HG02885 (cell line): Measurements from ENCODE around the gene TRAF3.
"Not testable (repeated sequence)": the region's sequence is repeated elsewhere in the genome, so short reads cannot be mapped to it uniquely, and the experiment has no call there.

Experiments used
- ATAC-seq: cut with Tn5 transposase; IDR thresholded peaks from one replicate; pipeline ENCODE4 v1.9.1; 2021; ENCODE audit warnings: mild to moderate bottlenecking; ENCODE audit not compliant: unreplicated experiment, poor library complexity

Gene TRAF3

DNA sequence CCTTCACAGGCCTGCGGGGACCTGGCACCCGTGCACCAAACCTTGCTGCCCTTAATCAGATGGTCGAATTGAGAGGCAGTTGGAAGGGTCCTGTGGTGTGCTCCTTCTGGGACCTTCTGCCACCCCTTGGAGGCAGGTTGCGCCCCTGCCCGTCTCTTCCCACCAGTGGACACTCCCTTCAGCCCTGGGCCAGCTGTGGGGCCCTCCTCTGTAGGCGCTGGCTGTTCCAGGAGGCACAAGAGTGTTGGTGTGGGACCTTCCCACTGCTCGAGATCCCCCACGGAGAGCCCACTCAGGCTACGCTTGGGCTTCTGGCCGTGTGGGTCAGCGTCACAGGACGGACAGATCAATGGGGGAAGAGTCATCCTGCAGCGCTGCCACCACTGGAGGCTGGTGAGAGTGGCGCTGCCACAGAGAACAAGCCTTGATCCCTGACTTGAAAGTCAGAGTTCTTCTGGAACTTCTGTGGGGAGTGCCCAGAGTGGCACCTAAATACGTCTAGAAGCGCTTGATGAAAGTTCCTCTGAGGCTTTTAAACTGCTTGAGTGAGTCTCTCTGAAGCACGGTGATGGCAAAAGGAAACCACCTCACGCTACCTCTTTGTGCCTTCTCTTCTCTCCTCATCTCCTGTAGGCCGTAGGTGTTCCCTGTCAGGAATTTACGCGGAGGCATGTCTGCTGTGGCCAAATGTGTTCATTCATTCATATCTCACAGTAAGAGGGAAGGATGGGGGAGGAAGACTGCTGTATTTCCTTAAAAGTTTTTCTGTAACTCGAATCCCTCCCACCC, 48.3 kb downstream of the TRAF3 start:
- no peak for ATAC-seq

DNA sequence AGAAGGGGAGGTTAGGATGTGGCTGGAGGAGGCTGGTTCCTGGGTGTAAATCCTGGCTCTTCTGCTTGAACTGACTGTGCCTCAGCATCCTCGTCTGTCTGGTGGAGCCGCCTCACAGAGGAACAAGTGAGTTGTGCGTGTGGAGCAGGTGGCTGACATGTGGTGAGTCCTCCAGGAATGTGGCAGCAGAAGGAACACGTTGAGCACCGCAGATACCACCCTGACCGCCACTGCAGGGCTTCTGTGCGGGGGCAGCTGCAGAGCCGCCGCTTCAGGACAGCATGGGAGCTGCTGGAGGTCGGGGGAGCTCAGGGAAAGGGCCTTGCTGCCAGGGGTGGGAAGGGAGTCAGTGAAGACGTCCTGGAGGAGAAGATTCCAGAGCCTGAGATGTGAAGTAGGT, 48.9 kb downstream of the TRAF3 start:
- ATAC-seq, result no peak

DNA sequence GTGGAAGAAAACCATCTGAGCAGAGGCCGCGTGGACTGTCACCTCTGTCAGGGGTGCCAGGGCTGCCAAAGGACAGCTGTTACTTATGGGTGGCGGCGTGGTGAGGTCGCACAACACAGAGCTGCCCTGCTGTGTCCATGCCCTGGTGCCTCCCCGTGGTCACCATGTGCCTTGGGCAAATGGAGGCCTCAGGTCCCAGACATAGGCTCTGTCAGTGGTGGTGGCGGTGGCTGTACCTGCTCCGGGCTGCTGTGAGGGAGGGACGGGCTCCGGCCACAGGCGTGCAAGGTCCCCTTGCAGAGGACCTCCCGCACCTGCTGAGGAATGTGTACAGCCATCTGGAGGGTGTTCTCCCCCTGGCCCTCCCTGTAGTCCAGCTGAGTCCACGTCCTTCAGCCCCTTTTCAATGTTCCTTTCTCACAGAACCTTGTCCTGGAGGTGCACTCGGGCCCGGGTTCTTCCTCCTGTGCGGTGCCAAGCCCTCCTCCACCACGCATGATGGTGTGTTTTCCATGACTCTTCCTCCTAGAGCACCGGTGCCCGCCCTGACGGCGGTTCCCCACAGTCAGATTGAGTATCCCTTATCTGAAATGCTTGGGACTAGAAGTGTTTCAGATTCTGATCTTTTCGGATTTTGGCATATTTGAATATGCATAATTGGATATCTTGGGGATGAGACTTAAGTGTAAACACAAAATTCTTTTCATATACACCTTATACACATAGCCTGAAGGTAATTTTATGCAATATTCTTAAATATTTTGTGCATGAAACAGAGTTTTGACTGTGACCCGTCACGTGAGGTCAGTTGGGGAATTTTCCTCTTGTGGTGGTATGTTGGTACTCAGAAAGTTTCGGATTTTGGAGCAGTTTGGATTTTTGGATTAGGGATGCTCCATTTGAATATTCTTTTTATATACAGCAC, 49.8 kb downstream of the TRAF3 start:
- no peak for ATAC-seq

DNA sequence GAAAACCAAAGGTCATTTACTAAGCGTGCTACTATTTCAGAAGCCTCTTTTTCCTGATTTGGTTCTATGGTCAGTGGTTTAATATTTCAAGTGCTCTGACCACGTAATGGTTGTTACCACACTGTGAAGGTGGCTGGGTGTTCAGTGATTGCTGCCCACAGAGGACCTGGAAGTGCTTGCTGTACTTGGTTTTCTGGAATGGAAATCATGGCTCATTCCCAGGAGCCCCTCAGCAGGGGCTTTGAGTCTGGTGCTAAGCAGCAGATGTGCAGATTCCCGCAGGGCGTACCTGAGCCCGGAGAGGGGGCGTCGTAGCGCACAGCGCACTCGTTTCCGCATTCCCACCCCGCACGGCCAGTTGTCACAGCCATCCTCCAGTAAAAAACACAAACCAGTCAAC, 50.5 kb downstream of the TRAF3 start:
- ATAC-seq, result no peak

DNA sequence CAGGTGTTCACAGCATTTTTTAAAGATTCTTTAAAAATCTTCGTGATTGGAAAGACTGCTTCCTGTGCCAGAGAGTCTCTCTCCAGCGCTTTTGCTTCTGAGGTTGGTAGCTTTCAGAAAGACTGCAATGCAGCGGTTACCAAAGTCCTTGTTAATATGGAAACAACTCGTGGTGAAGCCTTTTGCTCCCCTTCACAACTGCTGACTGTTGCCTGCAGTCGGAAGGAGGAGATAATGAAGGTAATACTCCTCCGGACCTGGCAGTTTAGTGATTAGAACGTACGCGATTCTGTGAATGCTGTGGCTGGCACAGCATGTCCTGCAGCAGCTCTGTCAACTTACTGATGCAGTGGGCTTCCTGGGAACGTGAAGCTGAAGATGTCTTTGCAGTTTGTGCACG, 50.9 kb downstream of the TRAF3 start:
- ATAC-seq, result no peak

DNA sequence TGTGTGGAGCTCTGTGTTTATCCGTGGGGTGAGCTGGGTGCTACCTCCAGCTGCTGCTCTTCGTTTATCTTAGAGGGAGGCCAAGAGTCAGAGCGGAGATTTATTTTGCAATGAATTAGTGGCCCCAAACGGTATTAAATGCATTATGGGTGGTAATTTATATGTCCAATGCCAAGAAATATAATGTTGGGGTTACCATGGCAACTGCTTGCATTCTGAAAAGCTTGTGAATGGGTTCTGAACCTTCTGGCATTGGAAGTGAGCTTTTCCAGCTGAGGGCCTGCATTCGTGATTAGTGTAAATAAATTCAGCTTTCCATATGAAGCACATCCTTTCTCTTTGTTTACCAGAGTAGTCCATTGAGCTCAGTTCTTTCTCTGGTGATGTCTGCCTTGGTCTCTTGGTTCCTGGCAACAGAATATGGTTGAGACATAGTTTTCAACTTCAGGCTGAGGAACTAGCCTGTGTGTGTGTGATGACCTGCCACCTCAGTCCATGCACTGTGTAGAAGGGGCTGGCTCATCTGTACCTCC, 51.8 kb downstream of the TRAF3 start:
- no peak for ATAC-seq

DNA sequence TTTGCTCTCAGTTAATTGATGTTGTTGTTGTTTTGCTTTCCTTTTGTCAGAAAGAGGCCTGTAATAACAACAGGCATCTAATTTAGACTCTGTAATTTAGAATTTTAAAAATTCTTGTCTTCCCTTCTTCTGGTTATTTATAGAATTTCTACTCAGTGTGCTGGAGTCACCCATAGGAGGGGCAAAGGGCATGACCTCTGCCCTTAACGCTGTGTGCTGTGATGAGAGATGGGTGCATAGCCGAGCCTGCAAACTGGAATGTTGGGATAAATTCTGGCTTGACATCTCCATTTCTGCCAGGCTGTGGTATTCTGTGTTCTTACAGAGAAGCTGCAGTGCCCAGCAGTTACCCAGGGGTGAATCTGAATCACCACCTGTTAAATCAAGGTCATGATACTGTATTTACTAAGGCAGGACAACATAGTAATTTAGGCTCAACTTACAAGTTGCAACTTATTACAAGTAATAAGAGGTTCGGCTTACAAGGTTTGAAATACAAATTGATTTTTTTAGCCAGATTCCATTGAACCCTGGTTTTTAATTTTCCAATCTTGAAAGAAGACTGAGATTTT, 53.3 kb downstream of the TRAF3 start:
- ATAC-seq, result no peak

DNA sequence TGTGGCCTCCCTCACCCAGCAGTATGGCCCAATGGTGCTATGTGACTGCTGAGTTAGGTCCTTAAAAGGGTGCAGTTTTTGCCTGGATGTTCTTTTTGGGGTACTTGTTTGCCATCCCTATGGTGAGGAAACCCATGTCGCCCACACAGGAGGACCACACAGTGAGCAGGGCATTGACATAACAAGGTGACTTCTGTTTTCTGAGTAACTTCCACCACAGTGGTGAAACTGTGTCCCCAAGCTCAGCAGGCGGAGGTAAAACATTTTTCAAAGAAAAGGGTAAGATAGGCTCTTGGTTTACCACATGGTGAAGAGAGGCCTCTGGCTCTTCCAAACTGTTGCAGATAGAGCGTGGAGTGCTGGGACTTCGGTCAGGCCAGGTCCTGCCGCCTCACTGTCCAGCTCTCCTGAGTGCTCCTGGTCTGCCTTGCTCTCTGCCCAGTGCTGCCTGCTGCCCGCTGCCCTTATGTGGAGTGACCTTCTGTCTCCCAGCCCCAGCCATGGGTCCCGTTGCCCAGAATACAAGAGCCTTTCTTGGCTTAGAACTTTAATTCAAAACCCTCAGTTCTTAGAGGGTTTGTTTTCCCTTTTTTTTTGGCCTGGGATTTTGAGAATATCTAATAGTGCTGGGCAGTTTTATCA, 54.0 kb downstream of the TRAF3 start:
- ATAC-seq, result no peak

DNA sequence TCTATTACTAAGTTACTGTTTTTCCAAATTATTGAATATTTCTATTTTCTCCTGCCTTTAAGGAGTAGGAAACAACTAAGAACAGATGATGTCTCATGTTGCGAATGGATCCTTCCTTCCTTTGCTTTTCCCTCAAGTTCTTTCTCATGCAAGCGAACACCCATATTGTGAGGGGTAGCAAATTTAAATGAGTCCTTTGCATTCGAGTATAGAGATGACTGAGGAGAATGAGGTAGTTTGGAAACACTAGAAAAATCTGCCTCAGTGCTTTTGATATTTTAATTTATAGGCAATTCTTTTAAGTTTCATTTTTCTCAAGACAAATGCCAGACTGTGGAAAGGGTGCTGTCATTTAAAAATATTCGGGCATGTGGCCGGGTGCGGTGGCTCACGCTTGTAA, 56.1 kb downstream of the TRAF3 start:
- no peak for ATAC-seq

DNA sequence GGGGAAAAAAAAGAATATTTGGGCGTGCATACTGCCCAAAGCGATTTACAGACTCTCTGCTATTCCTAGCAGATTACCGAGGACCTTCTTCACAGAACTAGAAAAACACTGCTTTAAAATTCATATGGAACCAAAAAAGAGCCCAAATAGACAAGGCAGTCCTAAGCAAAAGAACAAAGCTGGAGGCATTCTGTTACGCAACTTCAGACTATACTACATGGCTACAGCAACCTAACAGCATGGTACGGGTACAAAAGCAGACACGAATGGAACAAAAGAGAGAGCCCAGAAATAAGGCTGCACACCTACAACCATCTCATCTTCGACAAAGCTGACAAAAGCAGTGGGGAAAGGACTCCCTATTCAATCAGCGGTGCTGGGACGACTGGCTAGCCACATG, 56.7 kb downstream of the TRAF3 start:
- no peak for ATAC-seq

DNA sequence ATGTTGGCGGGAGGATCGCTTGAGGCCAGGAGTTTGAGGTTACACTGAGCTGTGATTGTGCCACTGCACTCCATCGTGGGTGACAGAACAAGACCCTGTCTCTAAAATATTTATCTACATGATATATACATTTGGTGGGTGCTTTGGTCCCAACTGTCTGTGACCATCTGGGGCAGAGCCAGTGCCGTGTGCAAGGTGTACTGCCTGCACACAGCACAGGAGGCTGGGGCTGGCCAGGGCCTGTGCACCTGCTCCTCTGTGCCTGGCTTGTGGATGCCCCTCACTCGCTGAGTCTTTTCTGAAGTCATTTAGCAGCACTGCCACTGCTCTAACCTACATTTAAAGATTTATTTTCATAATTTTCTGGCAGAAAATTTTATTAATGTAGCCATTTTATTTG, 58.7 kb downstream of the TRAF3 start:
- ATAC-seq, result no peak

DNA sequence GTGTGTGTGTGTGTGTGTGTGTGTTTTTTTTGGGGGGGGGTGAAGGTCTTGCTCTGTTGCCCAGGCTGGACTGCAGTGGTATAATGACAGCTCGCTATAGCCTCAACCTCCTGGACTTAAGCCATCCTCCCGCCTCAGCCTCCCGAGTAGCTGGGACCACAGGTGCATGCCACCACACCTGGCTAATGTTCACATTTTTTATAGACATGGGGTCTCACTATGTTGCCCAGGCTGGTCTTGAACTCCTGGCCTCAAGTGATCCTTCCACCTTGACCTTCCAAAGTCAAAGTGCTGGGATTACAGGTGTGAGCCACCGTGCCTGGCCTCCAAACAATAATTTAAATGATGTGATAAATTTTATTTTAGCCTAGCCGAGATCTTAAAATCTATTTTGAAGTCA, 59.9 kb downstream of the TRAF3 start:
- not testable (repeated sequence) for ATAC-seq

DNA sequence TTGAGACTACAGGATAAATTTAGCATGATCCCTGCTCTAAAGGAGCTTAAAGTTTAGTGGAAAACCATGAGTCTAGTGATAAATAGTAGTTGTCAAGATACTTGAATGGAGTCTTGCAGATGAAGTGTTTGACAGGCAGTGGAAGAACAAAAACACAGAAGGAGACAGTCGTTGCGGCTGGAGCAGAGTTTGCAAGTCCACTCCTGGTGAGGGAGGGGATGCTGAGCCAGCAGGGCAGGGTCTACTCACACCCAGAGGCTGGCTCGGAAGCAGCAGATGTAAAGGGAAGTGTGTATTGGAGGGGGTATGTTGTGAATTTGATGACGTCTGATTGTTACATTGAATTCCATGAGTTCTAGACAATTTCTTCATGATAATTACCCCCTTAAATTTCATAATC, 61.3 kb downstream of the TRAF3 start:
- no peak for ATAC-seq

DNA sequence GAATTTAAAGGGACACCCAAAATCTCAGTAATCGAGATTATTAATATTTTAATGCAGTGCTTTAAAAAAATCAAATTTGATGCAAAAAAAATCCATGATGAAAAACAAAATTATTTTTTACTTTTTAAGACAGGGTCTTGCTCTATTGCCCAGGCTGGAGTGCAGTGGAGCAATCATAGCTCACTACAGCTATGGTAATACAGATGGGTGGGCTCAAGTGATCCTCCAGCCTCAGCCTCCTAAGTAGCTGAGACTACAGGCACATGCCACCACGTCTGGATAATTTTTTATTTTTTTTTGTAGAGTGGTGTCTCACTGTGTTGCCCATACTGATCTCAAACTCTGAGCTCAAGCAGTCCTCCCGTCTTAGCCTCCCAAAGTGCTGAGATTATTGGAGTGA, 62.9 kb downstream of the TRAF3 start:
- ATAC-seq, result no peak

DNA sequence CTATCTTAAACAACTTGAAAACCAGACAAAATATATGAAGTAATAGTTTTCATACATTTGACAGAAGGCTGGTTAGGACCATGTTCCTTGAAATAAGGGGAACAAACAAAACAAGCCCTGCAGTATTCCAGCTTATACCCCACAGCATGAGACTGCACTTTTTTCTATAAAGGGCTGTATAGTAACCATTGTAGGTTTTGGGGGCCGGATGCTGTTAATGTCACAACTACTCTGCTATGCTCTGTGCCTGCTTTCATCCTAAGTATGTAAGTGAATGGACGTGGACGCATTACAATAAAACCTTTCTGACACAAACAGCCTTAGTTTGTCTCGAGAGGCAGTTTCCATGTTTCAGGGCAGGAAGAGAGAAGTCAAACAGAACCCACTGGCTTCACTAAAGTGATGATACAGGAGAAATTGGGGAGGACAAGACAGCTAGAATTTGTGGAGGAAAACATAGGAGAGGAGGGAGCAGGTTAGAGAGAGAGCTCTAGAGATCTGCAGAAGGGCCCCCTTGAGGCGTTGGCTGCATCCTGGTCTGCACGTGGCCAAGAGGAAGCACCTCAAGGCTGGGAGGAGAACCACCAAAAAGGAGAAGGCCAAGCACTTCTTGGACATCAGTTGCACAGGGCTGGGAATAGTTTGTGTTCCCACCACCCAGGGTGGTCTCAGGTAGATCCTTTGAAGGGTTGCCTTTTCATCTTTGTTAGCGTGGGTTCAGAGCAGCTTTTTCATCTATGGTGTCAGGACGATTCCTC, 63.7 kb downstream of the TRAF3 start:
- no peak for ATAC-seq

DNA sequence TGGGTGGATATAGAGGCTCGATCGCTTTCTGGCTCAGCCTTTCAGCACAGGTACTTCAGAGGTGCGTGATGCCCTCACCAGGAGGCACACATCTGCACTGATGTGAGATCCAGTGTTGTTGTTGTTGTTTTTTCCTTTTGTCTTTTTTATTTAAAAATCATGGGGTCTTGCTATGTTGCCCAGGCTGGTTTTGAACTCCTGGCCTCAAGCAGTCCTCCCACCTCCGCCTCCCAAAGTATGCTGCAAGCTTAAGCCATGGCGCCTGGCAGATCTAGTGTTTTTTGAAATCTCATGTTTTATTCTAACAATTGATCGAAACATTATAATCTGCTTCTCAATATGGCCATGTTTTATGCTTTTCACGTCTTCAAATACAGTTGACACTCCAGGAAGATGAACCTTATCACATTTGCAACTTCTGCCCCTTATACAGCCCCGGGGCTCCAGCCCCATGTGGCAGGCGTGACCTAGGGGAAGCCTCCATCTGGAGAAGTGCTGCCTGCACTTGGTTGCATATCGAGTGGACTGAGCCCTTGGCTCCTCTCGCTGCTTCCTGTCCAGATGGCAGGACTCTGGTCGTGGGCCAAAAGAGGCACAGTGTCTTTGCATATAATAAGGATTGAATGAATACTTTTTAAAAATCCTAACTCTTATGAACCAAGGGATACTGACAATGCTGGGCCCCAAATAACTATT, 71.7 kb downstream of the TRAF3 start:
- ATAC-seq, result no peak

DNA sequence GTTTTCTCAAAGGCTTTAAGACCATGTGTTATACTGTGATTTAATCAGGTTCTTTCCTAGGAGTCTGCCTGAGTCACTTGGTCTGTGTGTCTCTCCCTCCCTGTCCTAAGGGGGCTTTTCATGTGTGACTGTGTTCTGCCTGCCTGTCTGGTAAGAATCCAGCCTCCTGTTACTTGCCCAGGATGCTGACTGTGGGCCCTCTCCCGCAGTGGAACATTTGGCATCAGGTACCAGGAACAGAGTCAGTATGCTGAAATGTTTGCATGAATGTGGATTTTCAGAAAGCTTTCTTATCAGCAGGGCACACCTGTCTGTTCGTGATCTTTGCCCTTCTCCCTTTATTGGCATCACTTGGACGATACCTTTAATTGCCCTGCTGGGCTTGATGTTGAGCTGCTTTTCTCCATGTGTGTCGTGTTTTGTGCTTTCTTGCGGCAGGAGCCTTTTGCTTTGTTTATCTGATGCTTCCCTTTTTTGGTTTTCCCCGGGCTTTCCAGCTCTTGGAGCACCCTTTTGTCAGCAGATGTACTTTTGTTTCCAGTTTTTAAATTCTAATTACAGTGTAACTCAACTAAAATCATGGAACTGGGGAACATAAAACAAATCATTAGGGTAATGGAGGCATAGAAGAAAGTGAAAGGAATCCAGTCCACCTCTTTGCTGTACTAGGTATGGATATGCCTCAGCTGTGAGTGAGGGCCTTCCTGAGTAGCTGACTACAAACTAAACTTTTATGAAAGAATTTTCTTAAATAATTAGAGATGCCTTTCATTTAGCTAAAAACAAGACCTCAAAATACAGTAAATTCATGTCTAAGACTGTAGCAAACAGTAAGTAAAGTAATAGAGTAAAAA, 72.5 kb downstream of the TRAF3 start:
- ATAC-seq, result no peak

DNA sequence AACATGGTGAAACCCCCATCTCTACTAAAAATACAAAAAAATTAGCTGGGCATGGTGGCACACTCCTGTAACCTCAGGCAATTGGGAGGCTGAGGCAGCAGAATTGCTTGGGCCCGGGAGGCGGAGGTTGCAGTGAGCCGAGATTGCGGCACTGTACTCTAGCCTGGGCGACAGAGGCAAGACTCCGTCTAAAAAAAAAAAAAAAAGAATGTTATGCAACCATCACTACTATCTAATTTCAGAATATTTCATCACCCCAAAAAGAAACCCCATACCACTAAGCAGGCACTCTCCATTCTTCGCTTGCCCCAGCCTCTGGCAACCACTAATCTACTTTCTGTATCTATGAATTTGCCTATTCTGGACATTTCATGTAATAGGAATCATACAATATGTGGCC, 76.4 kb downstream of the TRAF3 start:
- no peak for ATAC-seq
